HEK293 (cell line): ENCODE results near the gene KCNMB2.

Experiments
- CTCF ChIA-PET: fragments of 350-600 bp; formaldehyde crosslinking; extraction: SDS; loops from one replicate; lab custom pipeline; 2021; ENCODE audit warnings: antibody characterized with exemption; lab: Yijun Ruan, JAX
- POLR2A ChIA-PET: fragments of 300-600 bp; formaldehyde crosslinking; extraction: SDS; loops from one replicate; lab custom pipeline; 2020; ENCODE audit warnings: antibody characterized with exemption, inconsistent platforms; lab: Yijun Ruan, JAX
- H3K27ac ChIP-seq: fragments of 200-500 bp; sonication (Bioruptor generic); 2 replicates; pipeline ENCODE4 v1.5.1; 2014; ENCODE audit warnings: low read depth, low read length, control low read depth, inconsistent platforms; ENCODE audit errors: extremely low read depth
- H3K36me3 ChIP-seq, 2 experiments: fragments of 200-500 bp in 1 of 2; sonication (Bioruptor generic) in 1 of 2; 1 replicate in 1 of 2; 2 replicates in 1 of 2; pipeline ENCODE4 v1.5.1; 2014 to 2017; ENCODE audit warnings: inconsistent platforms in 2 of 2, low read length in 2 of 2; ENCODE audit not compliant: control insufficient read depth in 2 of 2, insufficient read depth in 1 of 2
- H3K4me1 ChIP-seq: fragments of 200-500 bp; sonication (Bioruptor generic); 2 replicates; pipeline ENCODE4 v1.5.1; 2014; ENCODE audit warnings: mild to moderate bottlenecking, low read length, inconsistent platforms; ENCODE audit not compliant: control insufficient read depth, insufficient read depth
- H3K4me3 ChIP-seq: 2 replicates; pipeline ENCODE4 v1.5.1; 2011; ENCODE audit warnings: low read depth, mild to moderate bottlenecking, control low read depth, low read length, moderate library complexity
- H3K9me3 ChIP-seq: fragments of 200-500 bp; sonication (Bioruptor generic); 2 replicates; pipeline ENCODE4 v1.5.1; 2014; ENCODE audit warnings: low read depth, low read length, inconsistent platforms; ENCODE audit not compliant: control insufficient read depth, insufficient read depth
- BCL6B ChIP-seq: fragments of 450-650 bp; formaldehyde crosslinking; IDR thresholded peaks from 2 replicates; pipeline ENCODE4 v1.5.1; 2017; ENCODE audit warnings: missing biosample characterization, missing genetic modification characterization
- EGR2 ChIP-seq: fragments of 450-650 bp; formaldehyde crosslinking; IDR thresholded peaks from 2 replicates; pipeline ENCODE4 v1.5.1; 2016; ENCODE audit warnings: low read depth, missing biosample characterization, missing genetic modification characterization
- GLI2 ChIP-seq: fragments of 450-650 bp; formaldehyde crosslinking; IDR thresholded peaks from 2 replicates; pipeline ENCODE4; 2017; ENCODE audit warnings: missing biosample characterization, missing genetic modification characterization, low read depth, borderline replicate concordance
- GLI4 ChIP-seq: fragments of 450-650 bp; formaldehyde crosslinking; IDR thresholded peaks from 2 replicates; pipeline ENCODE4 v1.5.1; 2016; ENCODE audit warnings: missing biosample characterization, missing genetic modification characterization
- GLIS2 ChIP-seq: fragments of 450-650 bp; formaldehyde crosslinking; IDR thresholded peaks from 2 replicates; pipeline ENCODE4 v1.5.1; 2016; ENCODE audit warnings: missing biosample characterization, missing genetic modification characterization
- HOXC10 ChIP-seq: sonication (generic); formaldehyde crosslinking; IDR thresholded peaks from 2 replicates; pipeline ENCODE4 v1.8.1; 2023; ENCODE audit warnings: mild to moderate bottlenecking, missing genetic modification reagents
- KLF1 ChIP-seq: fragments of 450-650 bp; formaldehyde crosslinking; IDR thresholded peaks from 2 replicates; pipeline ENCODE4 v1.5.1; 2016; ENCODE audit warnings: missing biosample characterization, missing genetic modification characterization
- KLF10 ChIP-seq: fragments of 450-650 bp; IDR thresholded peaks from 2 replicates; pipeline ENCODE4 v1.5.1; 2018; ENCODE audit warnings: missing biosample characterization, mild to moderate bottlenecking, missing genetic modification characterization
- KLF7 ChIP-seq: fragments of 450-650 bp; formaldehyde crosslinking; IDR thresholded peaks from 2 replicates; pipeline ENCODE4 v1.5.1; 2016; ENCODE audit warnings: missing biosample characterization, missing genetic modification characterization, borderline replicate concordance
- KLF9 ChIP-seq: fragments of 450-650 bp; formaldehyde crosslinking; IDR thresholded peaks from 2 replicates; pipeline ENCODE4 v1.5.1; 2016; ENCODE audit warnings: missing biosample characterization, missing genetic modification characterization, low read depth
- MZF1 ChIP-seq: fragments of 450-650 bp; formaldehyde crosslinking; IDR thresholded peaks from 2 replicates; pipeline ENCODE4 v1.5.1; 2017; ENCODE audit warnings: missing biosample characterization, missing genetic modification characterization, borderline replicate concordance
- REPIN1 ChIP-seq: fragments of 450-650 bp; formaldehyde crosslinking; IDR thresholded peaks from 2 replicates; pipeline ENCODE4 v1.5.1; 2017; ENCODE audit warnings: missing biosample characterization, missing genetic modification characterization, low read depth
- YY2 ChIP-seq: fragments of 450-650 bp; formaldehyde crosslinking; IDR thresholded peaks from 2 replicates; pipeline ENCODE4 v1.5.1; 2016; ENCODE audit warnings: missing biosample characterization, missing genetic modification characterization
- ZBTB21 ChIP-seq: fragments of 450-650 bp; formaldehyde crosslinking; IDR thresholded peaks from 2 replicates; pipeline ENCODE4 v1.5.1; 2017; ENCODE audit warnings: missing biosample characterization, missing genetic modification characterization
- ZBTB7A ChIP-seq: fragments of 450-650 bp; formaldehyde crosslinking; IDR thresholded peaks from 2 replicates; pipeline ENCODE4 v1.5.1; 2016; ENCODE audit warnings: low read depth, missing biosample characterization, missing genetic modification characterization
- ZNF10 ChIP-seq: fragments of 450-650 bp; formaldehyde crosslinking; IDR thresholded peaks from 2 replicates; pipeline ENCODE4 v1.5.1; 2017; ENCODE audit warnings: missing biosample characterization, missing genetic modification characterization
- ZNF2 ChIP-seq: fragments of 450-650 bp; formaldehyde crosslinking; IDR thresholded peaks from 2 replicates; pipeline ENCODE4 v1.5.1; 2016; ENCODE audit warnings: missing biosample characterization, missing genetic modification characterization
- ZNF239 ChIP-seq: fragments of 450-650 bp; formaldehyde crosslinking; IDR thresholded peaks from 2 replicates; pipeline ENCODE4 v1.5.1; 2016; ENCODE audit warnings: missing biosample characterization, missing genetic modification characterization
- ZNF266 ChIP-seq: fragments of 450-650 bp; formaldehyde crosslinking; IDR thresholded peaks from 2 replicates; pipeline ENCODE4 v1.5.1; 2016; ENCODE audit warnings: missing biosample characterization, missing genetic modification characterization, low read depth
- ZNF311 ChIP-seq: fragments of 450-650 bp; formaldehyde crosslinking; IDR thresholded peaks from 2 replicates; pipeline ENCODE4 v1.5.1; 2017; ENCODE audit warnings: missing biosample characterization, missing genetic modification characterization, borderline replicate concordance
- ZNF473 ChIP-seq: fragments of 450-650 bp; formaldehyde crosslinking; IDR thresholded peaks from 2 replicates; pipeline ENCODE4 v1.5.1; 2017; ENCODE audit warnings: missing biosample characterization, missing genetic modification characterization
- ZNF510 ChIP-seq: fragments of 450-650 bp; formaldehyde crosslinking; IDR thresholded peaks from 2 replicates; pipeline ENCODE4 v1.5.1; 2018; ENCODE audit warnings: mild to moderate bottlenecking, missing genetic modification characterization, missing biosample characterization; ENCODE audit not compliant: insufficient replicate concordance
- ZNF571 ChIP-seq: fragments of 450-650 bp; formaldehyde crosslinking; IDR thresholded peaks from 2 replicates; pipeline ENCODE4 v1.5.0; 2017; ENCODE audit warnings: missing biosample characterization, missing genetic modification characterization
- ZNF623 ChIP-seq: fragments of 450-650 bp; formaldehyde crosslinking; IDR thresholded peaks from 2 replicates; pipeline ENCODE4 v1.5.1; 2016; ENCODE audit warnings: missing biosample characterization, missing genetic modification characterization
- ZNF639 ChIP-seq: fragments of 450-650 bp; formaldehyde crosslinking; IDR thresholded peaks from 2 replicates; pipeline ENCODE4 v1.5.1; 2016; ENCODE audit warnings: missing biosample characterization, missing genetic modification characterization
- ZNF670 ChIP-seq: fragments of 450-650 bp; formaldehyde crosslinking; IDR thresholded peaks from 2 replicates; pipeline ENCODE4 v1.5.1; 2016; ENCODE audit warnings: missing biosample characterization, missing genetic modification characterization, low read depth
- ZNF76 ChIP-seq: fragments of 450-650 bp; formaldehyde crosslinking; IDR thresholded peaks from 2 replicates; pipeline ENCODE4; 2016; ENCODE audit warnings: low read depth, missing biosample characterization, missing genetic modification characterization, borderline replicate concordance
- TF ChIP-seq, protein P1 (sequence below): fragments of 450-650 bp; formaldehyde crosslinking; IDR thresholded peaks from 2 replicates; pipeline ENCODE4 v1.5.1; 2016; ENCODE audit warnings: missing biosample characterization, missing genetic modification characterization
- TF ChIP-seq, protein P2 (sequence below): fragments of 450-650 bp; formaldehyde crosslinking; IDR thresholded peaks from 2 replicates; pipeline ENCODE4 v1.5.1; 2017; ENCODE audit warnings: missing biosample characterization, mild to moderate bottlenecking, missing genetic modification characterization, moderate library complexity
- TF ChIP-seq, protein P3 (sequence below): fragments of 450-650 bp; formaldehyde crosslinking; IDR thresholded peaks from 2 replicates; pipeline ENCODE4 v1.5.1; 2017; ENCODE audit warnings: missing biosample characterization, missing genetic modification characterization

KCNMB2 gene

DNA sequence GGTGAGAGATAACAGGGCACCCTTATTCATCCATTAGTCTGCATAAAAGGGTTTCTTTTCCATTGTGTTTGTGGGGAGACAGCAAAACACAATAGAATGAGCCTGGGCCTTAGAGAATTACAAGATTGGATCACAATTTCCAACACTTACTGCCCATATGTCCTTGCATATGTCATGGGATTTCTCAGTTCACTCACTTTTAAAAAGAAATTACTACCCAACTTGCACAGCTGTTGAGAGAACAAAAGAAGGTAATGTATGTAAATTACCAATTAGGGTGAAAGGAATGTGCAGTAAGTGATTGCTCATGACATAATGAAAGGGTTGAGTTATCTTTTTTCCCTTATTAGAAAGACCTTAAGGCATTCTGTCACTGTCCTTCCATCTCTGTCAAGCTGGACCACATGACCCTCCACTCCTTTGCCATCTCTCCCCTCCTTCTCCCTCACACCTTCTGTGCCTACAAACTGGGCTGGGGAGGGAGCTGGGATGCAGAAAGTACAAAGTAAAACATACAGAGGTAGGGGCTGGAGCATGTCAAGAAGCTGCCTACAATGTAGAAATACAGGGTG lies 291.1 kb downstream of the KCNMB2 start:
- no peak overlapping the region for H3K4me3 ChIP-seq
- ChIA-PET POLR2A (no interaction called here), CTCF (no interaction called here)
- H3K36me3 ChIP-seq: no peaks in the 10 kb centered on the region
- no peaks in the 10 kb centered on the region for H3K4me1 ChIP-seq
- no peak for TF ChIP-seq ZNF266 (tag by site-specific recombination)
- TF ChIP-seq GLI2 (tag by site-specific recombination): no peak
- TF ChIP-seq YY2: no peak
- no peak for TF ChIP-seq BCL6B (tag by site-specific recombination)
- TF ChIP-seq ZNF311 (tag by site-specific recombination): no peak
- no peak for TF ChIP-seq ZNF623 (tag by site-specific recombination)
- TF ChIP-seq REPIN1 (tag by site-specific recombination): no peak
- no peak for TF ChIP-seq EGR2 (tag by site-specific recombination)
- no peak for TF ChIP-seq KLF10
- TF ChIP-seq, protein P1, sequence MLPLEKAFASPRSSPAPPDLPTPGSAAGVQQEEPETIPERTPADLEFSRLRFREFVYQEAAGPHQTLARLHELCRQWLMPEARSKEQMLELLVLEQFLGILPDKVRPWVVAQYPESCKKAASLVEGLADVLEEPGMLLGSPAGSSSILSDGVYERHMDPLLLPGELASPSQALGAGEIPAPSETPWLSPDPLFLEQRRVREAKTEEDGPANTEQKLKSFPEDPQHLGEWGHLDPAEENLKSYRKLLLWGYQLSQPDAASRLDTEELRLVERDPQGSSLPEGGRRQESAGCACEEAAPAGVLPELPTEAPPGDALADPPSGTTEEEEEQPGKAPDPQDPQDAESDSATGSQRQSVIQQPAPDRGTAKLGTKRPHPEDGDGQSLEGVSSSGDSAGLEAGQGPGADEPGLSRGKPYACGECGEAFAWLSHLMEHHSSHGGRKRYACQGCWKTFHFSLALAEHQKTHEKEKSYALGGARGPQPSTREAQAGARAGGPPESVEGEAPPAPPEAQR: no peak
- TF ChIP-seq ZBTB7A: no peak
- TF ChIP-seq HOXC10 (CRISPR knock-in tag): no peak
- TF ChIP-seq ZNF76 (tag by site-specific recombination): no peak
- no peak for TF ChIP-seq ZNF670 (tag by site-specific recombination)
- TF ChIP-seq GLIS2 (tag by site-specific recombination): no peak
- TF ChIP-seq MZF1: no peak
- no peak for TF ChIP-seq ZNF571 (tag by site-specific recombination)
- no peak for TF ChIP-seq ZNF10
- no peak for TF ChIP-seq ZNF639 (tag by site-specific recombination)
- no peak for TF ChIP-seq ZNF473 (tag by site-specific recombination)
- no peak overlapping the region for H3K27ac ChIP-seq
- no peaks in the 10 kb centered on the region for H3K9me3 ChIP-seq

GRCh38 chr3:178833695-178834094 lies 297.5 kb downstream of the KCNMB2 start:
- no peak overlapping the region for H3K27ac ChIP-seq
- H3K36me3 ChIP-seq: no peaks in the 10 kb centered on the region
- CTCF ChIA-PET: interaction anchor here (0.5 to 0.7 kb wide), 2 partner anchors 353 to 819 kb away, joined by 3 to 4 read pairs; partner anchors contain the start of gene USP13
- POLR2A ChIA-PET: no interaction called here
- no peak overlapping the region for H3K4me3 ChIP-seq
- H3K9me3 ChIP-seq: no peaks in the 10 kb centered on the region
- no peaks in the 10 kb centered on the region for H3K4me1 ChIP-seq
- TF ChIP-seq GLI4 (tag by site-specific recombination) (no peak), KLF7 (tag by site-specific recombination) (no peak), ZNF239 (no peak), ZBTB21 (tag by site-specific recombination) (no peak), ZNF510 (tag by site-specific recombination) (no peak), KLF9 (tag by site-specific recombination) (no peak), ZNF2 (no peak), KLF1 (tag by site-specific recombination) (no peak), ZNF473 (tag by site-specific recombination) (no peak), EGR2 (tag by site-specific recombination) (no peak)
- TF ChIP-seq, protein P2, sequence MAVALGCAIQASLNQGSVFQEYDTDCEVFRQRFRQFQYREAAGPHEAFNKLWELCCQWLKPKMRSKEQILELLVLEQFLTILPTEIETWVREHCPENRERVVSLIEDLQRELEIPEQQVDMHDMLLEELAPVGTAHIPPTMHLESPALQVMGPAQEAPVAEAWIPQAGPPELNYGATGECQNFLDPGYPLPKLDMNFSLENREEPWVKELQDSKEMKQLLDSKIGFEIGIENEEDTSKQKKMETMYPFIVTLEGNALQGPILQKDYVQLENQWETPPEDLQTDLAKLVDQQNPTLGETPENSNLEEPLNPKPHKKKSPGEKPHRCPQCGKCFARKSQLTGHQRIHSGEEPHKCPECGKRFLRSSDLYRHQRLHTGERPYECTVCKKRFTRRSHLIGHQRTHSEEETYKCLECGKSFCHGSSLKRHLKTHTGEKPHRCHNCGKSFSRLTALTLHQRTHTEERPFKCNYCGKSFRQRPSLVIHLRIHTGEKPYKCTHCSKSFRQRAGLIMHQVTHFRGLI: no peak
- TF ChIP-seq, protein P3, sequence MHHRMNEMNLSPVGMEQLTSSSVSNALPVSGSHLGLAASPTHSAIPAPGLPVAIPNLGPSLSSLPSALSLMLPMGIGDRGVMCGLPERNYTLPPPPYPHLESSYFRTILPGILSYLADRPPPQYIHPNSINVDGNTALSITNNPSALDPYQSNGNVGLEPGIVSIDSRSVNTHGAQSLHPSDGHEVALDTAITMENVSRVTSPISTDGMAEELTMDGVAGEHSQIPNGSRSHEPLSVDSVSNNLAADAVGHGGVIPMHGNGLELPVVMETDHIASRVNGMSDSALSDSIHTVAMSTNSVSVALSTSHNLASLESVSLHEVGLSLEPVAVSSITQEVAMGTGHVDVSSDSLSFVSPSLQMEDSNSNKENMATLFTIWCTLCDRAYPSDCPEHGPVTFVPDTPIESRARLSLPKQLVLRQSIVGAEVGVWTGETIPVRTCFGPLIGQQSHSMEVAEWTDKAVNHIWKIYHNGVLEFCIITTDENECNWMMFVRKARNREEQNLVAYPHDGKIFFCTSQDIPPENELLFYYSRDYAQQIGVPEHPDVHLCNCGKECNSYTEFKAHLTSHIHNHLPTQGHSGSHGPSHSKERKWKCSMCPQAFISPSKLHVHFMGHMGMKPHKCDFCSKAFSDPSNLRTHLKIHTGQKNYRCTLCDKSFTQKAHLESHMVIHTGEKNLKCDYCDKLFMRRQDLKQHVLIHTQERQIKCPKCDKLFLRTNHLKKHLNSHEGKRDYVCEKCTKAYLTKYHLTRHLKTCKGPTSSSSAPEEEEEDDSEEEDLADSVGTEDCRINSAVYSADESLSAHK (tag by site-specific recombination): no peak
